ENCODE data around the gene GRAP. TPM values are rescaled to one million over a fixed set of nuclear protein-coding genes. Genes with fewer than 3 reads are reported as not detected.

Gene GRAP
- total and polyA plus RNA-seq, 9 of the 15 experiments (the other 6 are each of a cell fraction or from before 2014, with no cell fraction given) = 0.07 to 0.41 (median 0.19) TPM; not detected in 5

GRCh38 chr17:19003543-19004420 is 43.0 kb downstream of the GRAP start (continued):
- TF ChIP-seq MGA (IDR thresholded peaks at IDR 0.05) (no peak), ZNF764 (CRISPR knock-in tag; IDR thresholded peaks at IDR 0.05; ENCODE audit: low read depth) (no peak), ZNF444 (CRISPR knock-in tag; IDR thresholded peaks at IDR 0.05) (no peak), CBX3 (IDR thresholded peaks at IDR 0.05; ENCODE audit: borderline replicate concordance in 1 of 2, low read length in 2 of 2) (no peak), EGR1 (conservative IDR thresholded peaks at IDR 0.05) (0 out of 2 replicates have a peak, but pooled peaks have one; percentile 13), ETS2 (tag; IDR thresholded peaks at IDR 0.05; ENCODE audit: borderline replicate concordance, poor library complexity, severe bottlenecking) (no peak), POLR2G (IDR thresholded peaks at IDR 0.05; ENCODE audit: low read depth, low read length) (0 out of 2 replicates have a peak, but pooled peaks have one; percentile 33), THRAP3 (IDR thresholded peaks at IDR 0.05; ENCODE audit: borderline replicate concordance) (no peak), ELF4 (CRISPR knock-in tag; IDR thresholded peaks at IDR 0.05) (no peak), FIP1L1 (IDR thresholded peaks at IDR 0.05; ENCODE audit: low read depth, low read length, poor library complexity, severe bottlenecking) (peak; percentile 64), RAD21 (CRISPR knock-in tag; conservative IDR thresholded peaks at IDR 0.05 in 1 of 2, IDR thresholded peaks at IDR 0.05 in 1 of 2) (no peak), RAD51 (IDR thresholded peaks at IDR 0.05; ENCODE audit: borderline replicate concordance, low read depth) (no peak), ZNF146 (CRISPR knock-in tag; IDR thresholded peaks at IDR 0.05; ENCODE audit: unreplicated experiment) (no peak)
- TF ChIP-seq, protein P1, sequence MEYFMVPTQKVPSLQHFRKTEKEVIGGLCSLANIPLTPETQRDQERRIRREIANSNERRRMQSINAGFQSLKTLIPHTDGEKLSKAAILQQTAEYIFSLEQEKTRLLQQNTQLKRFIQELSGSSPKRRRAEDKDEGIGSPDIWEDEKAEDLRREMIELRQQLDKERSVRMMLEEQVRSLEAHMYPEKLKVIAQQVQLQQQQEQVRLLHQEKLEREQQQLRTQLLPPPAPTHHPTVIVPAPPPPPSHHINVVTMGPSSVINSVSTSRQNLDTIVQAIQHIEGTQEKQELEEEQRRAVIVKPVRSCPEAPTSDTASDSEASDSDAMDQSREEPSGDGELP (CRISPR knock-in tag; IDR thresholded peaks at IDR 0.05; ENCODE audit: borderline replicate concordance) = peak; percentile 27; the same call in 1 of the 2 replicates

All from K562 (cell line).